ENCODE data around the gene GBP2. TPM values are rescaled to one million over a fixed set of nuclear protein-coding genes. Genes with fewer than 3 reads are reported as not detected.
"Not testable (repeated sequence)": the region's sequence is repeated elsewhere in the genome, so short reads cannot be mapped to it uniquely, and the experiment has no call there.

GBP2 gene
- total RNA-seq, 1 donor from 2014 or later = 70.6 TPM

DNA sequence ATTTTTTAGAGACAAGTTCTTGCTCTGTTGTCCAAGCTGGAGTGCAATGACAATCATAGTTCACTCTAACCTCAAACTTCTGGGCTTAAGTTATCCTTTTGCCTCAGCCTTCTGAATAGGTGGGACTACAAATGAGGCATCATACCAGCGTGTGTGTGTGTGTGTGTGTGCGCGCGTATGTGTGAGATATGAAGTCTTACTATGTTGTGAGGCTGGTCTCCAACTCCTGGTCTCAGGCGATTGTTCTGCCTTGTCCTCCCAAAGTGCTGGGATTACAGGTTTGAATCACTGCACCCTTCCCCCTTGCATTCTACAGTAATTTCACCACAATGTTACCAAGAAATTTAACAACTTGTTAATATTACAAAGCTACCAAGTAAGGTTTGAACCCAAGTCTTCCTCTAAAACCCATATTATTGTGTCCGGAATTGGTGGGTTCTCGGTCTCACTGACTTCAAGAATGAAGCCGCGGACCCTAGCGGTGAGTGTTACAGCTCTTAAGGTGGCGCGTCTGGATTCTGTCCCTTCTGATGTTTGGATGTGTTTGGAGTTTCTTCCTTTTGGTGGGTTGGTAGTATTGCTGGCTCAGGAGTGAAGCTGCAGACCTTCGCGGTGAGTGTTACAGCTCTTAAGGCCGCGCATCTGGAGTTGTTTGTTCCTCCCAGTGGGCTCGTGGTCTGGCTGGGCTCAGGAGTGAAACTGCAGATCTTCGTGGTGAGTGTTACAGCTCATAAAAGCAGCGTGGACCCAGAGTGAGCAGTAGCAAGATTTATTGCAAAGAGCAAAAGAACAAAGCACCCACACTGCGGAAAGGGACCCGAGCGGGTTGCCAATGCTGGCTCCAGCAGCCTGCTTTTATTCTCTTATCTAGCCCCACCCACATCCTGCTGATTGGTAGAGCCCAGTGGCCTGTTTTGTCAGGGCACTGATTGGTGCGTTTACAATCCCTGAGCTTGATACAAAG lies 970 bp upstream of the GBP2 start:
- not testable (repeated sequence) for DNase-seq (ENCODE audit: low spot score)

- DNase-seq (ENCODE audit: low spot score) = no peak
Observed at GRCh38 chr1:89125240-89125912, 538 bp downstream of the GBP2 start.

GRCh38 chr1:89121641-89122040 lies 4.3 kb downstream of the GBP2 start:
- no peak for DNase-seq (ENCODE audit: low spot score)

- DNase-seq (ENCODE audit: low spot score) = no peak
Observed at GRCh38 chr1:89114662-89115061, 11.3 kb downstream of the GBP2 start.

- DNase-seq (ENCODE audit: low spot score) = no peak
Observed at GRCh38 chr1:89112871-89113613, 12.9 kb downstream of the GBP2 start.

DNA sequence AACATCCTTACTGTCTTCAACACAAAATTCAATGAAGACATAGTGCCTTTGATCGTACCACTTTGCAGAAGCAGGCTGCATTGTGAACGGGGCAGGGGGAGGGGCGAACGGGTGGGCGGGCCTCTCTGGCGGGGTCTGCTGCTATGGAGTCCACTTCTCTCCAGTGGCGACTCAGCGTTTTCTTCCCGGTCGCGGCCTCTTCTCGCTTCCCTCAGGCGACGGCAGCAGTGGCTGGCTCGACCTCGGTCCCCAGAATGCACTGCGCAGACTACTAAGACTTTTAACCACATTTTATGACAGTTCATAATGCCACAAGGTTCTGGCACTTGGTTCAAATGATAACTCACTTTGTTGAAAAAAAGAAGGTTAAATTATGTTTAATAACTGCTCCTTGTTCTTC lies 21.2 kb downstream of the GBP2 start:
- DNase-seq (ENCODE audit: low spot score) = no peak

DNA sequence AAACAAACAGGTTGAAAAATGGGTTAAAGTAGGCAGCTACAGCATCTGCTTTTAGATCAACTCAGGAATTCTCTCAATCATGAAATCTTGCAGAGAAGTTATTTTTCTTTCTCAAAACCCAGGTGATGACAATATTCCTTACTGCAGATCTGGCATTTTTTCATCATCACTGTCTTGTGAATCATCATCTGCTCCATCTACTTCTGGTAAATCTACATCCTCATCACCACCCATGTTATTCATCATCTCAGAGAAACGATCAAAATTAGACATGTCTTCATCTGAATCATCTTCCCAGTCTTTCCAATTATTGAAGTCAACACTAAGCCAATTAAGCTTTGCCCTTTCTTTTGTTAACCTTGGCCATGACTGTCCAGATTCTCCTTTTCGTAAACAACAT lies 21.8 kb downstream of the GBP2 start:
- no peak for DNase-seq (ENCODE audit: low spot score)

DNA sequence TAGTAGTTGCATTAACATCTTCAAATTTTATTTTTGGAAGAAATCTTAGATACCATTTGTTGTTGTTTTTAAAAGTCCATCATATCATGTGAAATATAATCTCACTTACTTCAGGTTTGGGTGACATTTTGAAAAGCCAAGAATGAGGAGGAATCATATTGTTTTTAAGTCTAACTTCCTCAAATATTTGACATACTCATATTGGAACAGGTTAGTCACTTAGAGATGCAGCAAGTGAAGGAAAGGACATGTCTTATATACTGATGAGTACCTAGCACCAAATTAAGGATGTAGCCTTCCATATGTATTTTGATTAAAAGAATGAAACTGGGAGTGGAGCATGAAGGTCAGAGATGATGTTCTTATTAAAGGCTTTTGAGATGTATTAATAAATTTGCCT lies 23.9 kb downstream of the GBP2 start:
- DNase-seq (ENCODE audit: low spot score) = no peak

GRCh38 chr1:89100412-89100811 lies 25.5 kb downstream of the GBP2 start:
- no peak for DNase-seq (ENCODE audit: low spot score)

- DNase-seq (ENCODE audit: low spot score) = no peak
Observed at GRCh38 chr1:89098857-89099256, 27.1 kb downstream of the GBP2 start.

DNA sequence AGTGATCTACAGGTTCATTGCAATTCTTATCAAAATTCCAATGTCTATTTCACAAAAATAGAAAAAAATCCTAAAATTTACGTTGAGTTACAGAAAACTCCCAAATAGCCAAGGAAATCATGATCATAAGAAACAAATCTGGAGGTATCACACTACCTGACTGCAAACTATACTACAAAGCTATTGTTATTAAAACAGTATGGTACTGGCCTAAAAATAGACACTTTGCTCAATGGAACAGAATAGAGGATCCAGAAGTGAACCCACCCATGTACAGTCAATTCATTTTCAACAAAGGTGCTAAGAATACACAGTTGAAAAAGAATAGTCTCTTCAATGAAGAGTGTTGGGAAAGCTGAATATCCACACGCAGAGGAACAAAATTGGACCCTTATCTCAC lies 30.2 kb downstream of the GBP2 start:
- DNase-seq (ENCODE audit: low spot score) = no peak

- DNase-seq (ENCODE audit: low spot score) = no peak
Observed at GRCh38 chr1:89089962-89090361, 36.0 kb downstream of the GBP2 start.

DNA sequence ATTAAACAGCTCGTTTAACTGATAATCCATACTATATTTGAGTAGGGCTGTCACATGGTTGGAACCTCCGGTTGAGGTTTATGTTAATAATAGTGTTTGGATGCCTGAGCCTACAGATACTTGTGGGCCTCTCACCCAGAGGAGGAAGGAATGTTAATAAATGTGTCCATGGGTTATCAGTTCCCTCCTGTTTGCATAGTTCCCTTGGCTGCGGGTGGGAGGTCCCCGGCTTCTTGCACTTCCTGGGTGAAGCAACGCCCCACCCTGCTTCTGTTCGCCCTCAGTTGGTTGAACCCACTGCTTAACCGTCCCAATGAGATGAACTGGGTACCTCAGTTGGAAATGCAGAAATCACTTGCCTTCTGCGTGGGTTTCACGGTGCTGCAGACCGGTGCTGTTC lies 37.3 kb downstream of the GBP2 start:
- peak; percentile 53 for DNase-seq (ENCODE audit: low spot score)

- no peak for DNase-seq (ENCODE audit: low spot score)
Observed at GRCh38 chr1:89087241-89087640, 38.7 kb downstream of the GBP2 start.

GRCh38 chr1:89085781-89086180 lies 40.1 kb downstream of the GBP2 start:
- DNase-seq (ENCODE audit: low spot score) = no peak

GRCh38 chr1:89081005-89081404 lies 44.9 kb downstream of the GBP2 start:
- no peak for DNase-seq (ENCODE audit: low spot score)

DNA sequence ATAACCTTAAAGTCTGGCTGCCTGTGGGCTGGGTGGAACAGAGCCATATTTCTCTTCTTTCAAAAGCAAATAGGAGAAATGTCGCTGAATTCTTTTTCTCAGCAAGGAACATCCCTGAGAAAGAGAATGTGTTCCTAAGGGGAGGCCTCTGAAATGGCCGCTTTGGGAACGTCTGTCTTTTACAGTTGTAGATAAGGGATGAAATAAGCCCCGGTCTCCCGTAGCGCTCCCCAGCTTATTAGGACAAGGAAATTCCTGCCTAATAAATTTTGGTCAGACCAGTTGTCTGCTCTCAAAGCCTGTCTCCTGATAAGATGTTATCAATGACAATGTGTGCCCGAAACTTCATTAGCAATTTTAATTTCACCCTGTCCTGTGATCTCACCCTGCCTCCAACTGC lies 45.8 kb downstream of the GBP2 start:
- DNase-seq (ENCODE audit: low spot score) = not testable (repeated sequence)

DNA sequence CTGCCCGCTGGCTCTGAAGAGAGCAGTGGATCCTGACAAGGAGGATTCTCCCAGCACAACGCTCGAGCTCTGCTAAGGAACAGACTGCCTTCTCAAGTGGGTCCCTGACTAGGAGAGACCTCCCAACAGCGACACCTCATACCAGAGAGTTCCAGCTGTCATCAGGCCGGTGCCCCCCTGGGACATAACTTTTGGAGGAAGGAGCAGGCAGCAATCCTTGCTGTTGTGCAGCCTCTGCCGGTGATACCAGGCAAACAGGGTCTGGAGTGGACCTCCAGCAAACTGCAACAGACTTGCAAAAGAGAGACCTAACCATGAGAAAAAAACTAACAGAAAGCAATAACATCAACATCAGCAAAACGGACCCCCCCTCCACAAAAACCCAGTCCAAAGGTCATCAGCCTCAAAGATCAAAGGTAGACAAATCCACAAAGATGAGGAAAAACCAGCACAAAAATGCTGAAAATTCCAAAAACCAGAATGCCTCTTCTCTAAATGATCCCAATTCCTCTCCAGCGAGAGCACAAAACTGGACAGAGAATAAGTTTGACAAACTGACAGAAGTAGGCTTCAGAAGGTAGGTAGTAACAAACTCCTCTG lies 53.3 kb downstream of the GBP2 start:
- not testable (repeated sequence) for DNase-seq (ENCODE audit: low spot score)

GRCh38 chr1:89070509-89070908 lies 55.4 kb downstream of the GBP2 start:
- DNase-seq (ENCODE audit: low spot score) = no peak

- DNase-seq (ENCODE audit: low spot score) = no peak
Observed at GRCh38 chr1:89069951-89070350, 56.0 kb downstream of the GBP2 start.

GRCh38 chr1:89068291-89068690 lies 57.6 kb downstream of the GBP2 start:
- no peak for DNase-seq (ENCODE audit: low spot score)

Measured in ureter (tissue), 1 donor.